OCI-LY3 (cell line): ENCODE measurements around the gene ATG14.

ENCODE experiments used
- CTCF ChIP-seq: fragments of 200-600, 300-600 bp; sonication (generic); IDR thresholded peaks from 2 replicates; pipeline ENCODE4 v1.5.1; 2014; ENCODE audit warnings: antibody characterized with exemption, low read length, low read depth
- EZH2phosphoT487 ChIP-seq: fragments of 200-600 bp; shearing (Covaris generic); IDR thresholded peaks from 2 replicates; pipeline ENCODE4 v1.6.1; 2018; ENCODE audit warnings: antibody characterized with exemption, mixed run types, low read depth

- TF ChIP-seq CTCF (no peak), EZH2phosphoT487 (no peak)
Observed at GRCh38 chr14:55386037-55386808, 25.4 kb downstream of the ATG14 start.
